Measurements from ENCODE around the gene MYH7. TPM values are rescaled to one million over a fixed set of nuclear protein-coding genes. Genes with fewer than 3 reads are reported as not detected.
"Not testable (repeated sequence)": the region's sequence is repeated elsewhere in the genome, so short reads cannot be mapped to it uniquely, and the experiment has no call there.

Gene MYH7
- polyA plus RNA-seq, 12 donors = 205 to 1,002 (median 674) TPM

GRCh38 chr14:23432102-23432925, 3.1 kb downstream of the MYH7 start:
- no peak for DNase-seq

GRCh38 chr14:23431486-23431885, 4.0 kb downstream of the MYH7 start:
- no peak for DNase-seq

GRCh38 chr14:23430723-23431085, 4.8 kb downstream of the MYH7 start:
- DNase-seq = no peak

GRCh38 chr14:23430016-23430722, 5.3 kb downstream of the MYH7 start:
- no peak for DNase-seq

GRCh38 chr14:23428686-23429495, 6.6 kb downstream of the MYH7 start:
- DNase-seq = no peak

- DNase-seq = not testable (repeated sequence)
Measured at GRCh38 chr14:23425798-23426197, 9.7 kb downstream of the MYH7 start.

GRCh38 chr14:23425169-23425568, 10.3 kb downstream of the MYH7 start:
- DNase-seq = no peak

- no peak for DNase-seq
Measured at GRCh38 chr14:23423657-23424056, 11.8 kb downstream of the MYH7 start.

GRCh38 chr14:23421594-23421993, 13.9 kb downstream of the MYH7 start:
- no peak for DNase-seq

- DNase-seq = not testable (repeated sequence)
Measured at GRCh38 chr14:23419646-23420045, 15.8 kb downstream of the MYH7 start.

GRCh38 chr14:23418021-23418420, 17.4 kb downstream of the MYH7 start:
- DNase-seq = no peak

GRCh38 chr14:23417269-23417668, 18.2 kb downstream of the MYH7 start:
- not testable (repeated sequence) for DNase-seq

GRCh38 chr14:23416801-23417200, 18.7 kb downstream of the MYH7 start:
- no peak for DNase-seq

GRCh38 chr14:23415821-23416778, 19.4 kb downstream of the MYH7 start:
- DNase-seq = no peak

GRCh38 chr14:23414906-23415820, 20.3 kb downstream of the MYH7 start:
- no peak for DNase-seq

GRCh38 chr14:23414254-23414653, 21.2 kb downstream of the MYH7 start:
- DNase-seq = no peak

- DNase-seq = no peak
Measured at GRCh38 chr14:23413681-23414080, 21.8 kb downstream of the MYH7 start.

- no peak for DNase-seq
Measured at GRCh38 chr14:23411563-23412525, 23.6 kb downstream of the MYH7 start.
